ENCODE data around the gene STK32B.

GRCh38 chr4:5469861-5470260 lies 418.6 kb downstream of the STK32B start:
- TF ChIP-seq CTCF (conservative IDR thresholded peaks at IDR 0.05; ENCODE audit: low read length) (no peak), EZH2phosphoT487 (IDR thresholded peaks at IDR 0.05; ENCODE audit: borderline replicate concordance, low read depth, low read length) (no peak)
